CD4-positive, alpha-beta T cell treated with Interleukin-2 at 100 ng/mL for 4 hours (primary cell): ENCODE measurements around the gene WDR1.

ENCODE experiments used
- DNase-seq: peaks from one replicate; pipeline ENCODE4 v3.0.0-alpha.2; 2020; ENCODE audit warnings: low spot score

WDR1 gene

DNA sequence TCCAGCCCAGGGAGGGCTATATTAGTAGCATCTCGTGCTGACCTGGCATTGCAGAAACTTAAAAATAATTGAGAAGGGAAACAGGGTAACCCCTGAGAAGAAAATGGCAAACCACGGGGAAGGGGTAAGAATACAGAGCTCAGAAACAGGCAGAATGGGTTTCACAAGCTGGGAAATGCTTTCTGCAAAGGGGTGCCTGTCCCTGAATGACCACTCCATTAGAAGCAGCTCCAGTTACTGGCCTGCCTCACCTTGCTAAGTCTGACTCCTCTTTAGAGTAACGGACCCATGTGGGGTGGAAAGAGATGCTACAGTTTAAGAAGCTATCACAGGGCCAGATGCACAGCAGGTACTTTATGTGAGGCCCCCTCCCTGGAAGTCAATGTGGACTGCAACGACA lies 2.5 kb downstream of the WDR1 start:
- no peak for DNase-seq

DNA sequence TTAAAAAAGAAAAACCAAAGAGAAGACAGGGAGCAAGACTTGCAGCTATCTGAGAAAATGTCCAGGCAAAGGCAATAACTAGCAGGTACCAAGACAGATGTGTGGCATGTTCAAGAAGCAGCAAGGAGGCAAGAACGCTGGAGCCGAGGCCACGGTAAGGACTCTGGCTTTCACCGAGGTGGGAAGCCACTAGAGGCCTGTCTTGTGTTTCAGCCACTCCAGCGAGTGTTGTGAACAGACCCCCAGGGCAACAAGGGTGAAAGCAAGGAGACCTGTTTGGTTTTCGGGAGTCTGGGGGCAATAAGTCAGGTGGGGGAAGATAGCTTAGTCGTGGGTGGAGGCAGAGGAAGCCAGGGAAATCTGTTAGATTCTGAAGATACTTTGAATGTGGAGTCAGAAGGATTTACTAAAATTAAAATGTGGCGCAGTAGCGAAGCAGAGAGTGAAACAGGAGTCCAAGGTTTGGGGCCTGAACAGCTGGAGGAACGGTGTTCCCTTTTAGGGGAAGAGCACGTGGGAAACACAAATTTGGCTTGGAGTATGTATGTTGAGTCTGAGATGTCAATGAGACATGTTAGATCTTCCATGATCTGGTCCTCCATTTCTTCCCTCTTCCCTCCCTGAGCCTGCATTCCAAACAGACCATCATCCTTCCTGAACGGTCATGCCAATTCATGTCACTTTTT lies 3.1 kb downstream of the WDR1 start:
- DNase-seq, result no peak

DNA sequence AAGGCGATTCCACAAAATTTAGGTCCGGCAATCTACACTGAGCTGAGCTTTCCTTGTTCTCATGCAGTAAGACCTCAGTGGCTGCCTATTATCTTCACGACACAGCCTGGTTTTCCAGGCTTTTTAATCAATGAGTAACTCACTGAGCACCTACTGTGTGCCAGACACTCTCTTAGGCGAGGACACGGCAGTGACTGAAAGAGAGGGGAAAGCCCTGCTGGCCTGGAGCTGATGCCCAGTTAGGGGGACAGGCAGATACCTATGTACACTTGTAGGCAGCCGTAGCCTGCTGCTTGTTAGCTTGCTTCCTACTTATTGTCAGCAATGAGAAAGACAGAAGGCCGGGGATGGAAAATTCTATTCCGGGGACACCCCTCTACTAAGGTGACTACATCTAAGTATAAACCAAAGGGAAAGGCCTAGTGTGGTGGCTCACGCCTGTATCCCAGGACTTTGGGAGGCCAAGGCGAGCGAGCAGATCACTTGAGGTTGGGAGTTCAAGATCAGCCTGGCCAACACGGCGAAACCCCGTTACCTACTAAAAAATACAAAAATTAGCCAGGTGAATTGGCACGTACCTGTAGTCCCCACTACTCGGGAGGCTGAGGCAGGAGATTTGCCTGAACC lies 3.8 kb downstream of the WDR1 start:
- DNase-seq, result no peak

DNA sequence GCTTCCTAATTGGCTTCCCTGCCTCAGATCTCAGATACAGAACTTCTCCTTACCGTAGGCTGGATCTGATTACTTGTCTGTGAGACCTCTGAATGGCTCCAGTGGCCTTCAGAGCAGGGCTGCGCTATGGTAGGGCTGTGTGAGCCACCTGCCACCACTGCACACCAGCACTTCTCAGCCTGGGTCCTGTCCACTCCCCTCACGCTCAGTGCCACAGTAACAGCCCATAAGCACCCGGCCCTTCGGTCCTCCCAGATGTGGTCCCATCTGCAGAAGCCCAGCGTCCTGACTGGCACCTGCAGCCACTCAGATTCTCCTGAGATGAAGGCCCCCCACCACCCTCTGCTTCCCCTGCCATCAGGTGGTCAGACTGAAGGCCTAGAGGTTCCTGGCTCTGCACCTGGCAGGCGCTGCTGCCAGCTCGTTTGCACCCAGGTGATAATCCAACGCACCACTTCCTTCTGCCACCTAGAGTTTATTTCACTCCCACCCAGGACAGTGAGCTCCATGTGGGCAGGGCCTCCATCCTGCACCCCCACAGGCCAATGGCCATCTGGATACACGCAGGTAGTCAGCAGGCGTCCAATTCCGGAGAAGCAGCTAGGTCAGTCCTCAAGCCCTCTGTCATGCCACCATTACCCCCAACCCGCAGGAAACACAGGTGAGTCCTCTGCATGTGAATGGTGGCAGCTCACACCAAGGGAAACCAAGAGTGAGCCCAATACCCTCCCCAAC lies 5.4 kb downstream of the WDR1 start:
- DNase-seq, result no peak

DNA sequence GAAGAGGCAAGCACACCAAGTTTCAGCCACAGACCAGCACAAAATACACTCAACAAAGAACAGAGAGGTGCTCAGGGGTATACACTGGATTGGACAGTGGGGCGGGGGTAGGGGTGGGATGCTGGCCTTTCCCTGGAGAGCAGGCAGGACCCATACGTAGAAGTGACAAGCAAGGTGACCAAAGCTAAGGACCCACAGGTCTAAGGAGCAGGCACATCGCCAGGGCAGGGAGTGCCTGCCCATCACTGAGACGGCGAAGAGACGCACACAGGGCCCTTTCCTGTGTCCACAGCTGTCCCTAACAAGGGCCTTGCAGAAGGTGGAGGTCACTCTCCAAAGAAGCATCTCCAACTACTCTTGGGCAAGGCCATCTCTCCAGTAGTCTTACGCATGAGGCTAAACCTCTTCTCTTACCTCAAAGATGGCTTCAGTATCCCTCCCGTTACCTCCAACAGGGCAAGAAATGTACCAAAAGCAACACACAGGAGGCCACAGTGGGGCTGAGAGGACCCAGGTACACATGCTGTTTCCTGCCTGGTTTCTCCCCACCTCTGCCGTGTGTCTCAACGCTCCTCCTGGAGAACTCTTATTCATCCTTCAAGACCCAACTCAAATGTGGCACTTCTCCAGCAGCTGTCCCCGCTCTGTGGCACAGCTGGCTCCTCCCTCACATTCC lies 6.5 kb downstream of the WDR1 start:
- no peak for DNase-seq

DNA sequence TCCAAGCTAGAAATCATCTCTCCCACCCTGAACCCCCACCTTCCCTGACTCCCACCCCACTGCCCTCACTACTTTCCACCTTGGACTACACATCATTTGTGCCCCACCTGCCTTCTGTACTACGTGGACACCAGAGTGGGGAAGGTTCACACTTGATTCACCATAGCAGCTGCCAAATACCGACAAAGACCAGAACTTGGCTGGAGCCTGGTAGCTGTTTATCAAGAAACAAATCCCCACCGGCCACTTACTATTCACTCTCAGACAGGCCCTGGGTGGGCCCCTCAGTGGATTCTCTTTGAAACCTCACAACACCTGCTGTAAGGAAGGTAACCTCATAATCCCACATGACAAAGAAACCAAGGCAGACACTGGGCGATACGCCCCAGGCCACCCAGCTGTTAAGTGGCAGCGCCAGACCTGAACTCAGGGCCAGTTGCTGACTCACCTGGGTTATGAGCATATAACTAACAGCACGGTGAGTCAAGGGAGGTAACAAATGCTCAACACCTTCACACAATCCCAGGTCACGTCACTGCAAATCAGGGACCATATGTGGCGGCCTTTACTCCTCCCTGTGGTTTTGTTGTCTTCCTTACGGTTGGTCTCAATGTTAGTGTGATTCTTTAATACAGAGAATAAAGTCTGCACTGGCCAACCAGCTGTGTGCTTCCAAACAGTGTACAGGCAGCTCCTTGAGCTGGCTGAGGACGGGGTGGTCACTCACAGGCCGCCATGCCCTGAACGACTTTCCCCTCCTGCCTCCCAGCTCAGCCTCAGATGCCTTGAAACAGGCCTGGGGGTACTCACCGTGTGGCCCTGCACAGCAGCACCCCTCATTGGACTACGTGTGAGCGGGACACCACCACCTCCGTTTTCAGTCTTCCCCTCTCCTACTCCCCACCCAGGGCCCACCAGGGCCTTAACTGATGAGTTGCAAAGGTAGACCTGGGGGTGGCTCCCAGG lies 7.5 kb downstream of the WDR1 start:
- peak; percentile 83 for DNase-seq

DNA sequence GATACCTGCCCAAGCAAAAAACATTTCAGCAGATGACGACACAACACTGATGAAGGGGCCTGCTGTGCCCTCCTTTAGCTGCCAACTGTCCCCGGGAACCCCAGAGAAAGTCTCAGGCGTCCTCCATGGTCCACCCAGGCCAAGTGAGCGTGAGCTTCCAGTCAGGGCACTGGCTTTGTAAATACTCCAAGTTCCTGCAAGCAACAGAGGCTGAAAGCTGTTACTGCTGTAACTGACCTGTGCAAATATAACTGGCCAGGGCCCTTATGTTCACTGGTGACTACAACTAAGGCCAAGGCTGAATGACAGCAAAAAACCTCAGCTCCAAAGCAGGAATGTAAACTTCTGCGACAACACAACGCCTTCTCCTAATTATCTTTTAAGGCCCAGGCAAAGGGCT lies 8.2 kb downstream of the WDR1 start:
- DNase-seq, result no peak

DNA sequence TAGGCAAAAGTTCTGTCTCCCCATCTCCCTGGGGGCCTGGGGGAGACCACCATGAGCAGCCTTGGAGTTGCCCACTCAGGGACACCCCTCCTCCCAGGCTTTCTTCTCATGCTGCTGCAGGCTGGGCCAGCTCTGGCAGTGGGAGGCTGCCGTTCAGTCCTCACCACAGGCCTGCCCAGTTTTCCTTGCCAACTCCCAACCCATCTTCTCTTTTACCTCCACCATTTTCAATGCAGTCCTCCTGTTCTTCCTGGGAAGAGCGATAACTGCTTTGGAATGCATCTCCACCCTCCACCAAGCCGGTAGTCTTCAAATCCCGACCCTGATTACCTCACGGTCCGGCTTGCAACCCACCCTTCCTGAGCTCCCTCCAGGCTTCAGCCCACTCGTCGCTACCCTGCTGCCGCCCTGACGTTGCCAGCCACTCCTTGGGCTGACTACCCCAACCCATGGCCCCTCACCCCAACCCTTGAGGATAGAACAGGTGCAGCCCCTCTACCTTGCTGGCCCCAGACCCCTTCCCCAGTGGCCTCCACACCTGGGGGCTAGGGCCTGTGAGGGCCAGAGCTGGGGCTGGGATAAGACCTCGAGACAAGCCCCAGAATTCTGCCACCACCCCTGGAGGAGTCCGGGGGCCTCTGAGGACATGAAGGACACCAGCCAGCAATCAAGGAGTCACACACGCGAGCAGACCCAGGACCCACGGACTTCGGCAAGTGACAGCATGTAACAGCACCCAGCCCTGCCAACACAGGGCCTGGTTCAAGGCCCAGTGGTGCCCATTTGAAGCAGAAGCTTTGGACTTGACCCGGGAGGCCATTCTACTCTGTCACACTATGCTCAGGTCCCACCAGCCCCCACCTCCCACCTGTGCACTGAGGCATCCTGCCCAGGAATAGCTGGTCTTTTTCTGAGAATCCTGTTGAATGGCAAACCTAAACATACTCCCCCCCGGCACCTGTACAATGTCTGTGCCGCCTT lies 9.2 kb downstream of the WDR1 start:
- DNase-seq, result no peak

DNA sequence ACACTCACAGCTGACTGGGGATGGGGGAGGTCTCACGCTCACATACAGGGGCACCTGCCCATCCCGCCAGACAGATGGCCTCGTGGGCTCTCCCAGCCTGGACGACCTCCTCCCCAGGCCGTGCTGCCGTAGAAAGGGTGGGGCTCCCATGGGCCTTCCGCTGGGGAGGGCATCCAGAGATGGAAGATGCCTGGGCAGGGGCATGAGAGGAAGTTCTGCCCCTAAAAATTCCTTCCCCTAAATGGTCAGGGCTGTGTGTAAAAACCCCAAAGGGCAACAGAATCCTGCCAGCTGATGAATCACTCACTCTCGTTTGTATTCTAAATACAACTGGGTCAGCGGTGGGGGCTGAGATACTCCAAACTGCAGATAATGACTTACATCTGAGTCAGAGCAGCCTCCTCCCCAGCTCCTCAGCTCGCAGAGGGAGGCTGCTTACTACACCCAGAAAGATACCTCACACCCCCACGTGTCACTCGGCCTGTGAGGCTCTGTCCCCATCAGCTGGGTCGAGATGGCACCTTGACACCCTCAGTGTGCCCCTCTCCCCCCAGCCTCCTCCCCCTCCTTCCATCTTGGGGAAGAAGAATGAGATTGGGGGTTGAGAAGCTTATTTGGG lies 10.1 kb downstream of the WDR1 start:
- DNase-seq, result peak; percentile 87

DNA sequence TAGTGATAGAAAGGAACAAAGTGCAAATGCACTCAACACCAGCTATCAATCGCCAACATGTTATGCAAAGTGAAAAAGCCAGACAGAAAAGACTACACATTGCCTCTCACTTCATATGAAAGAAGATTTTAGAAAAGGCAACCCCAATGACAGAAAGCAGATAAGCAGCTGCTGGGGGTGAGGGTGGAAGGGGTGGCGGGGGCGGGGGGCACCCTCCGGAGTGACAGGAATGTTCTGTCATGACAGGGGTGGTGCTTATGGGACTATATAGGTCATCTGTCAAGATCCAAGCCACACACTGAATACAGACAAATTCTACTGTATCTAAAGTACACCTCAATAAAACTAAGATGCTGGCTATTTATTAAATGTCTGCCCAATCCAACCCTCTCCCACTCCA lies 10.7 kb downstream of the WDR1 start:
- DNase-seq, result no peak

DNA sequence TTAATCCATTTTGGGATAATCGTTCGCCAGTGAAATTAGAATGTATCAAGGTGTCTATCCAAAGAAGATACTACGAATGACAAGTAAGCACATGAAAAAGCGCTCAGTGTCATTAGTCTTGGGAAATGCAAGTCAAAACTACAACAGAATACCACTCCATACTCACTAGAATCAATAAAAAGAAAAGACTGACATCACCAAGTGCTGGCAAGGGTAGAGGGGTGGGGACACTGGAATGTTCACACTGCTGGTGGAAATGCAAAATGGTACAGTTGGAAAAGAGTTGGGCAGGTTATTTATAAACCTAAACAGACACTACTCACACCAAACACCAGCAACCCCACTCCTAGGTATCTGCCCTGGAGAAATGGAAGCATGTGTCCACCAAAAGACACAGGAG lies 11.2 kb downstream of the WDR1 start:
- DNase-seq, result no peak

DNA sequence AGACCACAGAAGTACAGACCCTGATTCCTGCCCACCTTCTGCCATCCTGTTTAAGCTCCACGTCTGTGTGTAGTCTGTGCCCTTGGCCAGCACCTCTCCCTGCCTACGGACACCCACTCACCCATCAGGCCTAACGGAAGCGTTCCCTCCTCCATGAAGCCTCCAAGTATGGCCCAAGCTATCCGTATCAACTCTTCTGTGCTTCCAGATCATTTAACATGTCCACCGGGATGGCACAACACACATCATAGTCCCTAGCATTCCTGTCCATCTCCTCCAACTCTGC lies 11.7 kb downstream of the WDR1 start:
- DNase-seq, result no peak

DNA sequence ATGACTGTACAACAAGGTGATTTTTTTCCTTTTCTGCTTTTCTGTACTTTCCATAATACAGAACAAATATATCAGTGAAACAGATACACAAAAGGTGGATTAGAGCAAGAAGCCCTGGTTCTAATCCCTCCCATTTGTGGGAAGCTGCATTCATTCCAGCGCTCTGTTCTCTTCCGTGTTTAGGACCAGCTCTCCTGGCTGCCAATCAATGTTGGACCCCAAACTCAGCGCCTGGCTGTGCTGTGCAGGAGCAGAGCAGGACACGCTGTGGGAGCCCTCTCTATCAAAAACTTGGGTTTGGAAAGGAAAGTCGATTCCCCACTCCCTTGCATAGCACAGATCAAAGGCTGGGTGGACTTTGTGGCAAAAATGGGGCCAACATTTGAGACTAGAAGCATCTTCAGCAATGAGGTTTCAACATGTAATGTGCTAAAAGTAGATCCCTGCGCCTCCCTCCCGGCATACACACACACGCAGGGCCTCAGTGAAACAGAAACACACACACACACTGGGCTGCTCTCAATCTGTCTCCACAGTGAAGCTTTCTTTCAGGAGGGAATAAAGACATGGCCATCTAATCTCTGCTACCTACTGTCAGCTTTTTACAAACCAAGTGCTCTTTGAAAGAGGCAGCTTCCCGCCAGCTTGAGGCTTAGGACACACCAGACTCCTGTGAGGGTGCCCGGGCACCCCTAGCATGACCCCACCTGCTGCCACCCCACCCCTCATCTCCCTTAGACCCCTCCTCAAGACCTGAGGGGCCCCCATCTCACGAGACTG lies 12.2 kb downstream of the WDR1 start:
- DNase-seq, result no peak

DNA sequence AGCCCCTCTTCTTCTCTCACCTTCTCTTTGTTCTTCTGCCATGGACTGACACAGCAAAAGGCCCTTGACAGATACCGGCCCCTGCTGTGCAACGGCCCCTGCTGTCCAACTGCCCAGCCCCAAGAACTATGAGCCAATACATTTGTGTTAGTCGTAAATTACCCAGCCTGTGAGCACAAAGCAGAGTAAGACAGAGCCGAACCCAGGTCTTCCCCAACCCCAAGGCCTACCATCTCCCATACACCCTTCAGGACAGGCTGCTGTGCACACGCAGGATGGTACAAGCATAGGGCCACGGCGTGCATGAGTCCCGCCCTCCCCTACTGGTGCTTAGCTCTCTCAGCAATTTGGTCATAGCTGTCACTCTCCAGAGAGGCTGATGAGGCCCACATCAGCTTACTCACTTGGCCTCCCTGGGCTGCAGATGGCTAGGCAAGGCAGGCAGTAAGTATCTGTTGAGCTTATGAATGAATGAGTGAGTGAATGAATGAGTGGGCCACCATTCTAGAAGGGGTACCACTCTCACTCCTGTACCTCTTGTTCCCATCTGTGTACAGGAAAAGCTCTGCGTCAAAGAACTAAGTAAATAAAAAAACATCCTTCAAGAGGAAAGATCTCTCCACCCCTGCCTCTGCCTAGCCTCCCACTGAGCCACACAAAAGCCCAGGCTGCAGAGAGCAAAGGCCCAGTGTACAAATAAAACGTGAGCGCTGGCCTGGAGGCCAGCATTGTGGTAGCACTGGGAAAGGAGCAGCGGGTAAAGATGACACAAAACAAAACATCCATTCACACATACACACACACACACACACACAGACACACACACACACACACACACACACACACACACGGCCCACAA lies 13.9 kb downstream of the WDR1 start:
- no peak for DNase-seq

DNA sequence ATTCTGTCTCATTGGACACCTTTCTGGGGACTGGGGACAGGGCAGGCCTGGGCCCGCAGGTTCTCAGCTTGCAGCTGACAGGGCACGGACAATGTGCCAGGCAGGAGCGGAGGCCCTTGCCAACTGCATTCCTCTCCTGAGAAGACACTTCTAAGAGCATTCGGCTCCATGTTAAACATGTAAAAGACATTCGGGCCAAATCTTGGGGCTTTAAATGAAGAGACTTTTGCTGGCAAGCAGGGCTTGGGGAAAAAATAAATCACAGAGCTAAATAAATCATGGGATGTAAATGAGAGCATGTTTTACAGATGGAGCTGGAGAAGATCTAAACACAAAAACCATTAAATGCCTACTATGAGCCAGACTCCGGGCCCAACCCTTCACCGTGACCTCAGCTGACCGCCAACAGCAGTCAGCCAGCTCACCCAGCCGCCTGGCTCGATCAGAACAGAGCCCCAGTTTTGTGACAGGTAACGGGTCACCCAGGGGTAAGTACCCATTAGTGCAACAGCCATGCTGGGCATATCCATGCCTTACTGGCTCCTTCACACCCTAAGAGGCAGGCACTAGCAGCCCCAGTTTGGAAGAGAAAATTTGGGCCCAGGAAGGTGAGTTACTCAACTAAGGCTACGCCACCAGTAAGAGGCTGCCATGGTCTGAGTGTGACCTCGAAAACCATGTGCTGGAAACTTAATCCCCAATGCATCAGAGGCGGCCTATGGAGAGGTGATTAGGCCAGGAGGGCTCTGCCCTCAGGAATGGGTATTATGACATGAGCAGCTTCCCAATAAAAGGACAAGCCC lies 14.7 kb downstream of the WDR1 start:
- no peak for DNase-seq

DNA sequence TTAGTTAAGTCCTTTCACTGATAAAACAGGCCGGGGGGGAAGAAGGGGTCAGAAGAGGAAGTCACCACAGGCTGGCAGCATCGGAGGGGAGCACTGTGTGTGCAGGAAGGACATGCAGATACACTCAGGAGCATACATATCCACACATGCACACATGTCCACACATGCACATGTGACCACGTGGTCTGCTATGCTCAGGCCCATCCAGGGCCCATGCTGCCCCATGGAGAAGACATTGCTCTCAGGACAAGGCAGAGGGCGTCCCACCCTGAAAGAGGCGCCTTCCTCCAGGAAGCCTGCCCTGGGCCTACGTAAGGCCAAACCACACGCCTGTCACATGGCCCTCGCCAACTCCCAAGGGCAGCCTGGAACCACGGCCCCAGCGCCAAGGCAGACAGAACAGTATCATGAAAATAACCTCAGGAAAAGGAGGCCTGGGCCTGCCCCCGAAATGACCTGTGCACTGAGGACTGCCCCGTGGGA lies 15.8 kb downstream of the WDR1 start:
- no peak for DNase-seq

DNA sequence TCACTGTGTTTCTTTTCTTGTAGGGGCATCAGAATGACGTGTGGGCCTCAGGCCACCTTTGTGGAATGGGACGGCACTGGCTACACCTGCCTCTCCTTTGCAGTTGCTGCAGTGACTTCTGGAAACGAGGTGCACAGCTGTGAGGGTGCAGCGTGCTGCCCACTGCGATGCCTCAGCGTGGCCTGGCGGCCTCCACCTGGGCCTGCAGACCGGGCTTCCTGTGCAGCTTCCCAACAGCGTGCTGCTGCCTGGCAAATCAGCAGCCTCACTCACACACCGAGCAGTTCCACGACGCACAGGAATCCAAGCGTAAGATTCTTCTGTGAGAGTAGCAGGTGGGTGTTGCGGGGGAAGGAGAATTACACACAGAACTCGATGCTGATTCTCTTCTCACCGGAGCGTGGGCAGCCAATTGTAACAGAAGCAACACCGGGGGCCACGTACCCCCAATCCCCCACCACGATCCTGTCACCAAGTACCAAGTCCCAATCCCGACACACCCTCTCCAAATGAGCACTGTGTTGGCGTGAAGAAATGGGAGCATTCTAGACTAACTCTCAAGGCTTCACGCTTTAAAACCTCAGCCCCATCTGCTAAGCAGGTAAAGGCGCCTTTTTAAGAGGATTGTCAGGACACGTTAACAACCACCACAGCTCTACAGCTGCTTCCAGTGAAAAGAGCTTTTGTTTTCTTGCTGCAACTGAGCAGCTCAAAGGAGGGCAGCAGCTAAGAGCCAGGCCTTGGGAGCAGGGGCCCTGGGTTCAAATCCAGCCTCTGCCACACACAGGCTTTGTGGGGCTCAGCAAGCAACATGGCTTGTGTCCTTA lies 16.9 kb downstream of the WDR1 start:
- DNase-seq, result no peak
